Measurements from ENCODE around the gene DRD4. TPM values are rescaled to one million over a fixed set of nuclear protein-coding genes. Genes with fewer than 3 reads are reported as not detected.

Gene DRD4
- total and polyA plus RNA-seq, 2 of the 8 experiments (the other 6 are each of a cell fraction or from before 2014, with no cell fraction given), result 3.4 to 4.9 TPM

GRCh38 chr11:687751-688150 lies 50.7 kb downstream of the DRD4 start (continued):
- TF ChIP-seq, protein P1, sequence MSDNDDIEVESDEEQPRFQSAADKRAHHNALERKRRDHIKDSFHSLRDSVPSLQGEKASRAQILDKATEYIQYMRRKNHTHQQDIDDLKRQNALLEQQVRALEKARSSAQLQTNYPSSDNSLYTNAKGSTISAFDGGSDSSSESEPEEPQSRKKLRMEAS (IDR thresholded peaks at IDR 0.05), result no peak
- no peak for TF ChIP-seq EP300 (IDR thresholded peaks at IDR 0.05; ENCODE audit: borderline replicate concordance in 1 of 2, low read depth in 2 of 2, low read length in 2 of 2)

All from H1 (cell line).